GM10847 (cell line): ENCODE data around the gene CNIH3.

Source experiments
- POLR2A ChIP-seq: IDR thresholded peaks from 2 replicates; pipeline ENCODE4 v1.6.1; 2011; ENCODE audit not compliant: insufficient read length; ENCODE audit errors: extremely low read depth

CNIH3 gene

GRCh38 chr1:224759135-224759534, 143.0 kb downstream of the CNIH3 start:
- no peak for TF ChIP-seq POLR2A

- TF ChIP-seq POLR2A: no peak
Observed at GRCh38 chr1:224759681-224760091, 143.6 kb downstream of the CNIH3 start.

GRCh38 chr1:224760163-224760562, 144.0 kb downstream of the CNIH3 start:
- TF ChIP-seq POLR2A: no peak

GRCh38 chr1:224761245-224761644, 145.1 kb downstream of the CNIH3 start:
- no peak for TF ChIP-seq POLR2A

GRCh38 chr1:224762046-224762445, 145.9 kb downstream of the CNIH3 start:
- TF ChIP-seq POLR2A: no peak

GRCh38 chr1:224762701-224763100, 146.6 kb downstream of the CNIH3 start:
- TF ChIP-seq POLR2A: no peak

- TF ChIP-seq POLR2A: no peak
Observed at GRCh38 chr1:224763126-224763775, 147.1 kb downstream of the CNIH3 start.

GRCh38 chr1:224766266-224766665, 150.1 kb downstream of the CNIH3 start:
- no peak for TF ChIP-seq POLR2A

- TF ChIP-seq POLR2A: no peak
Observed at GRCh38 chr1:224767031-224767430, 150.9 kb downstream of the CNIH3 start.

GRCh38 chr1:224767676-224768075, 151.6 kb downstream of the CNIH3 start:
- TF ChIP-seq POLR2A: no peak

GRCh38 chr1:224768971-224769370, 152.9 kb downstream of the CNIH3 start:
- TF ChIP-seq POLR2A: no peak

- no peak for TF ChIP-seq POLR2A
Observed at GRCh38 chr1:224769452-224770335, 153.6 kb downstream of the CNIH3 start.

- no peak for TF ChIP-seq POLR2A
Observed at GRCh38 chr1:224770336-224770693, 154.2 kb downstream of the CNIH3 start.

GRCh38 chr1:224773646-224774045, 157.5 kb downstream of the CNIH3 start:
- TF ChIP-seq POLR2A: no peak

GRCh38 chr1:224774378-224774777, 158.3 kb downstream of the CNIH3 start:
- no peak for TF ChIP-seq POLR2A

- TF ChIP-seq POLR2A: no peak
Observed at GRCh38 chr1:224777180-224777579, 161.1 kb downstream of the CNIH3 start.
